ENCODE data around the gene RGL1. TPM values are rescaled to one million over a fixed set of nuclear protein-coding genes. Genes with fewer than 3 reads are reported as not detected.
A peak's percentile ranks its signal among the peaks of the same experiment; 100 is the strongest.

RGL1 gene
- total and polyA plus RNA-seq, 2 donors (not counting 1 experiment from before 2014, with no cell fraction given), result 16.2 to 21.4 TPM

GRCh38 chr1:183850852-183851251, 45.9 kb downstream of the RGL1 start:
- no peaks in the 10 kb centered on the region for H3K79me2 ChIP-seq (ENCODE audit: control insufficient read depth, insufficient read depth, low read length)
- H4K20me1 ChIP-seq (ENCODE audit: control insufficient read depth, extremely low read depth, insufficient read depth, low read length), result no peaks in the 10 kb centered on the region
- H3K4me3 ChIP-seq (replicated peaks in 1 of 4; ENCODE audit: control extremely low read depth in 1 of 4, insufficient read depth in 1 of 4, low read depth in 3 of 4, low read length in 4 of 4), result no peak overlapping the region
- H3K4me1 ChIP-seq (ENCODE audit: control insufficient read depth, extremely low read depth, insufficient read depth, low read length), result no peaks in the 10 kb centered on the region
- no peak overlapping the region for H2AFZ ChIP-seq (ENCODE audit: low read length)
- TF ChIP-seq EZH2 (IDR thresholded peaks at IDR 0.05; ENCODE audit: low read length, missing control alignments) (no peak), CTCF (conservative IDR thresholded peaks at IDR 0.05 in 1 of 2, IDR thresholded peaks at IDR 0.05 in 1 of 2; ENCODE audit: low read depth in 1 of 2, low read length in 2 of 2) (no peak)
- no peak for DNase-seq (ENCODE audit: low read depth in 2 of 2)
- no peak overlapping the region for H3K4me2 ChIP-seq (ENCODE audit: extremely low read depth, insufficient read depth, low read length)
- no peaks in the 10 kb centered on the region for H3K36me3 ChIP-seq (ENCODE audit: control insufficient read depth, insufficient read depth, low read length)
- H3K27ac ChIP-seq (ENCODE audit: insufficient read depth, low read length), result no peak overlapping the region
- H3K27me3 ChIP-seq (ENCODE audit: control insufficient read depth, insufficient read depth, low read length), result no peaks in the 10 kb centered on the region
- H3K9me3 ChIP-seq (ENCODE audit: control insufficient read depth, insufficient read depth, low read depth, low read length), result no peaks in the 10 kb centered on the region
- H3K9ac ChIP-seq (ENCODE audit: insufficient read depth, low read length), result no peak overlapping the region

GRCh38 chr1:183859119-183859518, 54.2 kb downstream of the RGL1 start:
- no peak overlapping the region for H3K4me3 ChIP-seq (replicated peaks in 1 of 4; ENCODE audit: control extremely low read depth in 1 of 4, insufficient read depth in 1 of 4, low read depth in 3 of 4, low read length in 4 of 4)
- no peaks in the 10 kb centered on the region for H3K36me3 ChIP-seq (ENCODE audit: control insufficient read depth, insufficient read depth, low read length)
- H3K9ac ChIP-seq (ENCODE audit: insufficient read depth, low read length), result no peak overlapping the region
- H3K4me2 ChIP-seq (ENCODE audit: extremely low read depth, insufficient read depth, low read length), result no peak overlapping the region
- H3K9me3 ChIP-seq (ENCODE audit: control insufficient read depth, insufficient read depth, low read depth, low read length), result no peaks in the 10 kb centered on the region
- H2AFZ ChIP-seq (ENCODE audit: low read length), result no peak overlapping the region
- no peaks in the 10 kb centered on the region for H4K20me1 ChIP-seq (ENCODE audit: control insufficient read depth, extremely low read depth, insufficient read depth, low read length)
- no peak for TF ChIP-seq EZH2 (IDR thresholded peaks at IDR 0.05; ENCODE audit: low read length, missing control alignments)
- TF ChIP-seq CTCF (conservative IDR thresholded peaks at IDR 0.05 in 1 of 2, IDR thresholded peaks at IDR 0.05 in 1 of 2; ENCODE audit: low read depth in 1 of 2, low read length in 2 of 2), result no peak
- no peak overlapping the region for H3K27ac ChIP-seq (ENCODE audit: insufficient read depth, low read length)
- no peak for DNase-seq (ENCODE audit: low read depth in 2 of 2)
- H3K4me1 ChIP-seq (ENCODE audit: control insufficient read depth, extremely low read depth, insufficient read depth, low read length), result no peaks in the 10 kb centered on the region
- no peaks in the 10 kb centered on the region for H3K27me3 ChIP-seq (ENCODE audit: control insufficient read depth, insufficient read depth, low read length)
- H3K79me2 ChIP-seq (ENCODE audit: control insufficient read depth, insufficient read depth, low read length), result no peaks in the 10 kb centered on the region

- H3K36me3 ChIP-seq (ENCODE audit: control insufficient read depth, insufficient read depth, low read length), result no peaks in the 10 kb centered on the region
- no peak overlapping the region for H3K4me3 ChIP-seq (replicated peaks in 1 of 4; ENCODE audit: control extremely low read depth in 1 of 4, insufficient read depth in 1 of 4, low read depth in 3 of 4, low read length in 4 of 4)
- H4K20me1 ChIP-seq (ENCODE audit: control insufficient read depth, extremely low read depth, insufficient read depth, low read length), result no peaks in the 10 kb centered on the region
- H3K27ac ChIP-seq (ENCODE audit: insufficient read depth, low read length), result no peak overlapping the region
- H3K9ac ChIP-seq (ENCODE audit: insufficient read depth, low read length), result no peak overlapping the region
- no peaks in the 10 kb centered on the region for H3K9me3 ChIP-seq (ENCODE audit: control insufficient read depth, insufficient read depth, low read depth, low read length)
- DNase-seq (ENCODE audit: low read depth in 2 of 2), result peak in 1 of 2 donors; percentile 48
- TF ChIP-seq CTCF (conservative IDR thresholded peaks at IDR 0.05 in 1 of 2, IDR thresholded peaks at IDR 0.05 in 1 of 2; ENCODE audit: low read depth in 1 of 2, low read length in 2 of 2), result no peak
- no peak for TF ChIP-seq EZH2 (IDR thresholded peaks at IDR 0.05; ENCODE audit: low read length, missing control alignments)
- H3K79me2 ChIP-seq (ENCODE audit: control insufficient read depth, insufficient read depth, low read length), result no peaks in the 10 kb centered on the region
- H3K27me3 ChIP-seq (ENCODE audit: control insufficient read depth, insufficient read depth, low read length), result no peaks in the 10 kb centered on the region
- H2AFZ ChIP-seq (ENCODE audit: low read length), result no peak overlapping the region
- no peaks in the 10 kb centered on the region for H3K4me1 ChIP-seq (ENCODE audit: control insufficient read depth, extremely low read depth, insufficient read depth, low read length)
- no peak overlapping the region for H3K4me2 ChIP-seq (ENCODE audit: extremely low read depth, insufficient read depth, low read length)
Measured at GRCh38 chr1:183859831-183860230, 54.9 kb downstream of the RGL1 start.
